H1 (cell line): Measurements from ENCODE around the gene LGALS3. TPM values are rescaled to one million over a fixed set of nuclear protein-coding genes. Genes with fewer than 3 reads are reported as not detected.

Source experiments
- CTCF ChIA-PET: fragments of 300-600 bp; sonication (Branson Sonifier 250); formaldehyde crosslinking; loops from one replicate; lab custom pipeline; 2021; ENCODE audit not compliant: partially characterized antibody; lab: Charles Lee
- POLR2A ChIA-PET: fragments of 300-600 bp; sonication (Branson Sonifier 250); formaldehyde crosslinking; loops from one replicate; lab custom pipeline; 2021; ENCODE audit warnings: inconsistent platforms; ENCODE audit not compliant: partially characterized antibody; lab: Charles Lee
- DNase-seq, 2 experiments: peaks; one replicate each; pipeline versions ENCODE4 v3.0.0 to v3.0.0-alpha.2; 2010 to 2022; ENCODE audit warnings: low spot score in 2 of 2, low read depth in 1 of 2, mixed read lengths in 1 of 2
- FAIRE-seq: peaks from 2 replicates; lab custom pipeline; 2011; peaks lifted over from hg19 to GRCh38; lab: Jason Lieb, UNC
- H2AFZ ChIP-seq: 2 replicates; pipeline ENCODE4 v1.8.1; 2012; ENCODE audit warnings: low read length, inconsistent platforms
- H2AK5ac ChIP-seq: 2 replicates; pipeline ENCODE4 v1.6.1; 2013; ENCODE audit warnings: low read depth, low read length
- H2BK120ac ChIP-seq: replicated peaks from 2 replicates; pipeline ENCODE3; 2013; ENCODE audit warnings: low read depth, low read length, inconsistent platforms
- H2BK12ac ChIP-seq: 2 replicates; pipeline ENCODE4 v1.6.1; 2013; ENCODE audit warnings: low read depth, low read length
- H2BK15ac ChIP-seq: 2 replicates; pipeline ENCODE4 v1.6.1; 2013; ENCODE audit warnings: low read length
- H2BK20ac ChIP-seq: 2 replicates; pipeline ENCODE4 v1.6.1; 2013; ENCODE audit warnings: low read length
- H2BK5ac ChIP-seq: 2 replicates; pipeline ENCODE4 v1.6.1; 2013; ENCODE audit warnings: low read depth, low read length
- H3K14ac ChIP-seq: 2 replicates; pipeline ENCODE4 v1.6.1; 2013; ENCODE audit warnings: inconsistent platforms; ENCODE audit not compliant: insufficient read length
- H3K18ac ChIP-seq: 2 replicates; pipeline ENCODE4 v1.6.1; 2013; ENCODE audit warnings: low read length; ENCODE audit errors: extremely low read depth
- H3K23ac ChIP-seq: 2 replicates; pipeline ENCODE4 v1.6.1; 2013; ENCODE audit warnings: inconsistent platforms; ENCODE audit not compliant: insufficient read length
- H3K23me2 ChIP-seq: 2 replicates; pipeline ENCODE4 v1.6.1; 2013; ENCODE audit warnings: low read depth, low read length
- H3K27ac ChIP-seq: 2 replicates; pipeline ENCODE4 v1.6.1; 2011; ENCODE audit warnings: low read depth, low read length, inconsistent platforms
- H3K27me3 ChIP-seq, 4 experiments: replicated peaks in 1 of 4; 1 replicate in 1 of 4; 2 replicates in 3 of 4; pipeline versions ENCODE4 v1.6.1 to v1.8.1; 2011 to 2013; ENCODE audit warnings: low read length in 3 of 4, mild to moderate bottlenecking in 3 of 4, inconsistent platforms in 2 of 4, mixed read lengths in 2 of 4, moderate library complexity in 1 of 4; ENCODE audit not compliant: control insufficient read depth in 3 of 4, insufficient read depth in 3 of 4; ENCODE audit errors: extremely low read depth in 1 of 4
- H3K36me3 ChIP-seq, 4 experiments: 2 replicates each; pipeline versions ENCODE4 v1.6.1 to v1.8.1; 2011 to 2013; ENCODE audit warnings: mild to moderate bottlenecking in 4 of 4, low read length in 3 of 4, moderate library complexity in 2 of 4, control low read depth in 1 of 4, inconsistent platforms in 1 of 4; ENCODE audit not compliant: insufficient read depth in 4 of 4, control insufficient read depth in 2 of 4
- H3K4ac ChIP-seq: replicated peaks from 2 replicates; pipeline ENCODE3; 2013; ENCODE audit warnings: low read length, low read depth, mixed read lengths, inconsistent platforms; ENCODE audit not compliant: insufficient read length
- H3K4me1 ChIP-seq, 4 experiments: replicated peaks in 1 of 4; 1 replicate in 1 of 4; 2 replicates in 3 of 4; pipeline versions ENCODE4 v1.6.1 to v1.8.1; 2011 to 2013; ENCODE audit warnings: low read length in 3 of 4, inconsistent platforms in 2 of 4, mixed read lengths in 1 of 4; ENCODE audit not compliant: insufficient read depth in 4 of 4, control insufficient read depth in 3 of 4
- H3K4me2 ChIP-seq, 2 experiments: 2 replicates each; pipeline versions ENCODE4 v1.6.1 to v1.8.1; 2011 to 2013; ENCODE audit warnings: low read depth in 2 of 2, low read length in 2 of 2, control low read depth in 1 of 2, inconsistent platforms in 1 of 2, mild to moderate bottlenecking in 1 of 2; ENCODE audit not compliant: insufficient read depth in 1 of 2
- H3K4me3 ChIP-seq, 4 experiments: fragments of 200-600, 300-600 bp in 1 of 4; sonication (generic), shearing (Covaris generic), sonication (Bioruptor Twin) in 1 of 4; 2 replicates each; pipeline versions ENCODE4 v1.5.1 to v1.8.1; 2011 to 2016; ENCODE audit warnings: low read length in 4 of 4, low read depth in 3 of 4, control low read depth in 2 of 4, inconsistent platforms in 2 of 4, mild to moderate bottlenecking in 2 of 4, mixed read lengths in 1 of 4, moderate library complexity in 1 of 4; ENCODE audit not compliant: insufficient read depth in 2 of 4; ENCODE audit errors: extremely low read depth in 1 of 4
- H3K56ac ChIP-seq: replicated peaks from 2 replicates; pipeline ENCODE3; 2013; ENCODE audit warnings: low read depth, mild to moderate bottlenecking, mixed read lengths, low read length, inconsistent platforms; ENCODE audit not compliant: insufficient read length
- H3K79me1 ChIP-seq: 2 replicates; pipeline ENCODE4 v1.6.1; 2013; ENCODE audit warnings: low read depth, low read length, control low read depth
- H3K79me2 ChIP-seq, 2 experiments: 2 replicates each; pipeline versions ENCODE4 v1.6.1 to v1.8.1; 2012 to 2013; ENCODE audit warnings: low read length in 2 of 2, mild to moderate bottlenecking in 2 of 2, inconsistent platforms in 1 of 2; ENCODE audit not compliant: insufficient read depth in 2 of 2, control insufficient read depth in 1 of 2
- H3K9ac ChIP-seq, 4 experiments: replicated peaks in 1 of 4; 1 replicate in 1 of 4; 2 replicates in 3 of 4; pipeline versions ENCODE4 v1.6.1 to v1.8.1; 2011 to 2013; ENCODE audit warnings: low read depth in 3 of 4, low read length in 3 of 4, control low read depth in 2 of 4, mild to moderate bottlenecking in 2 of 4, moderate library complexity in 2 of 4, inconsistent platforms in 1 of 4; ENCODE audit errors: extremely low read depth in 1 of 4
- H3K9me3 ChIP-seq, 2 experiments: 2 replicates each; pipeline versions ENCODE4 v1.6.1 to v1.8.1; 2012 to 2013; ENCODE audit warnings: mild to moderate bottlenecking in 2 of 2, moderate library complexity in 2 of 2, control low read depth in 1 of 2, inconsistent platforms in 1 of 2, low read depth in 1 of 2, low read length in 1 of 2, mixed read lengths in 1 of 2; ENCODE audit not compliant: insufficient read depth in 2 of 2
- H4K20me1 ChIP-seq, 2 experiments: replicated peaks in 1 of 2; 2 replicates each; pipeline versions ENCODE3 to v1.8.1; 2011 to 2013; ENCODE audit warnings: inconsistent platforms in 2 of 2, low read length in 2 of 2, mild to moderate bottlenecking in 1 of 2; ENCODE audit not compliant: insufficient read depth in 2 of 2, control insufficient read depth in 1 of 2
- H4K5ac ChIP-seq: 2 replicates; pipeline ENCODE4 v1.6.1; 2013; ENCODE audit warnings: low read length, low read depth, mixed read lengths, inconsistent platforms; ENCODE audit not compliant: insufficient read length
- H4K8ac ChIP-seq: 2 replicates; pipeline ENCODE4 v1.8.0; 2013; ENCODE audit warnings: mild to moderate bottlenecking, moderate library complexity, low read length, inconsistent platforms; ENCODE audit not compliant: insufficient read depth; ENCODE audit errors: extremely low read depth
- H4K91ac ChIP-seq: replicated peaks from 2 replicates; pipeline ENCODE3; 2013; ENCODE audit warnings: low read length, mixed read lengths, inconsistent platforms; ENCODE audit not compliant: insufficient read length
- ASH2L ChIP-seq: fragments of 200-600, 300-600 bp; sonication (generic); IDR thresholded peaks from one replicate; pipeline ENCODE4 v1.7.1; 2017; ENCODE audit warnings: low read length
- ATF2 ChIP-seq: IDR thresholded peaks from 2 replicates; pipeline ENCODE4 v1.6.1; 2012; ENCODE audit warnings: low read length, inconsistent platforms
- GTF2F1 ChIP-seq: IDR thresholded peaks from 2 replicates; pipeline ENCODE4 v1.6.1; 2012; ENCODE audit warnings: low read depth, low read length, improper control_type of control experiment, borderline replicate concordance
- MAX ChIP-seq: IDR thresholded peaks from 2 replicates; pipeline ENCODE4 v1.6.1; 2012; ENCODE audit warnings: inconsistent platforms
- RXRA ChIP-seq: IDR thresholded peaks from 2 replicates; pipeline ENCODE4 v1.6.1; 2011; ENCODE audit warnings: low read depth, mild to moderate bottlenecking, low read length, moderate library complexity; ENCODE audit not compliant: insufficient read depth
- SIX5 ChIP-seq: IDR thresholded peaks from 2 replicates; pipeline ENCODE4 v1.6.1; 2011; ENCODE audit warnings: mild to moderate bottlenecking, low read depth, low read length
- TBP ChIP-seq: IDR thresholded peaks from 2 replicates; pipeline ENCODE4 v1.6.1; 2011; ENCODE audit warnings: low read depth, low read length, improper control_type of control experiment
- TCF12 ChIP-seq: IDR thresholded peaks from 2 replicates; pipeline ENCODE4 v1.6.1; 2011; ENCODE audit warnings: low read depth, mild to moderate bottlenecking, low read length
- ZNF274 ChIP-seq: IDR thresholded peaks from 2 replicates; pipeline ENCODE4 v1.7.0; 2012; ENCODE audit warnings: low read length, borderline replicate concordance; ENCODE audit errors: extremely low read depth
- WGBS, 2 experiments: shearing (Covaris generic) in 1 of 2; methylation state at CpG; one replicate each; pipeline versions ENCODE4 v1.1.6 to v1.1.7; 2013 to 2015; ENCODE audit warnings: low lambda C conversion rate in 2 of 2, mixed read lengths in 2 of 2, inconsistent platforms in 1 of 2, low coverage in 1 of 2, missing lambda C conversion rate in 1 of 2; ENCODE audit not compliant: insufficient replicate concordance in 2 of 2, insufficient coverage in 1 of 2, insufficient read length in 1 of 2; ENCODE audit errors: extremely low coverage in 1 of 2, missing lambda C conversion rate in 1 of 2; 5-methylcytosine and 5-hydroxymethylcytosine counted together
- polyA plus RNA-seq, 7 experiments: library from polyadenylated mRNA; depleted of rRNA in 3 of 7; stranded (reverse) in 5 of 7; unstranded in 2 of 7; fragments of >200 nt in 5 of 7; fragments of 200-250 nt in 2 of 7; gene quantifications; 1 replicate in 5 of 7; 2 replicates in 1 of 7; 4 replicates in 1 of 7; pipeline versions ENCODE4 v1.2.1 to v1.2.3, GENCODE V29; 2011 to 2013; ENCODE audit warnings: missing spikeins in 2 of 7, mixed read lengths in 2 of 7
- total RNA-seq: library from RNA; stranded (reverse); fragmentation: NEBNext Ultra II Directional; extraction: Animal tissue kit (Norgen Biotek cat#: 25700); gene quantifications from 2 replicates; pipeline ENCODE4 v1.2.1, GENCODE V29; 2021

The LGALS3 gene
- total and polyA plus RNA-seq, 2 of the 8 experiments (the other 6 are each of a cell fraction or from before 2014, with no cell fraction given), result 9.7 to 14.5 TPM

GRCh38 chr14:55118761-55119160, 10.3 kb upstream of the LGALS3 start:
- Histone ChIP-seq H3K4me1 (peaks cover 0 to 3% (median 1%) of the 10 kb centered on the region in 4 experiments; a peak in 3 of 7 replicates), H4K5ac (no peak overlapping the region), H2AFZ (no peak overlapping the region), H3K27me3 (no peaks in the 10 kb centered on the region; a peak in 1 of 7 replicates), H3K79me1 (no peaks in the 10 kb centered on the region), H2BK20ac (no peak overlapping the region), H3K4ac (no peak overlapping the region), H3K4me3 (no peak overlapping the region), H2BK120ac (no peak overlapping the region), H4K20me1 (no peaks in the 10 kb centered on the region), H2AK5ac (no peak overlapping the region), H3K9me3 (no peaks in the 10 kb centered on the region), H3K79me2 (no peaks in the 10 kb centered on the region), H2BK5ac (no peak overlapping the region), H3K23me2 (no peaks in the 10 kb centered on the region; the same call in 1 of the 2 replicates), H3K14ac (no peak overlapping the region), H2BK15ac (no peak overlapping the region), H3K18ac (no peak overlapping the region), H4K8ac (no peak overlapping the region), H3K23ac (no peak overlapping the region), H4K91ac (no peak overlapping the region), H3K56ac (no peak overlapping the region), H3K9ac (no peak overlapping the region), H3K4me2 (no peak overlapping the region), H2BK12ac (no peak overlapping the region), H3K36me3 (no peaks in the 10 kb centered on the region), H3K27ac (no peak overlapping the region)
- WGBS, 2 experiments, result 93% methylated on average over 3 of the region's 3 CpGs; no CpG with 5 or more reads in 1 of the 2 experiments
- no peak for FAIRE-seq
- ChIA-PET POLR2A (interaction anchor here (1.2 kb wide), 2 partner anchors 13 to 58 kb away, joined by 3 read pairs; no protein-coding TSS in a partner anchor), CTCF (interaction anchor here (1.4 to 3.8 kb wide), 2 partner anchors 9 to 20 kb away, joined by 3 to 16 read pairs; no protein-coding TSS in a partner anchor)
- no peak for DNase-seq
- TF ChIP-seq TBP (no peak), MAX (no peak), RXRA (no peak), GTF2F1 (no peak), ZNF274 (no peak), TCF12 (no peak), ASH2L (no peak), SIX5 (no peak), ATF2 (no peak)
